K562 (cell line): ENCODE data around the gene GRIK3. TPM values are rescaled to one million over a fixed set of nuclear protein-coding genes. Genes with fewer than 3 reads are reported as not detected.

Experiments
- ATAC-seq: fragments of 200-7000 bp; cut with Tn5 transposase; 3 replicates; pipeline ENCODE4 v1.9.1; 2020; ENCODE audit warnings: moderate library complexity
- BruUV-seq: library from RNA; stranded (reverse); fragments of 400-500 nt; replicated peaks from 2 replicates; lab custom pipeline; 2021; lab: Mats Ljungman, UMichigan
- CTCF ChIA-PET: fragments of 300-600 bp; formaldehyde crosslinking; extraction: SDS; loops from one replicate; lab custom pipeline; 2021; ENCODE audit warnings: low intra/inter-chr PET ratio; lab: Yijun Ruan, JAX
- POLR2A ChIA-PET: fragments of 300-600, 350-650 bp; sonication (Branson Sonifier 250); formaldehyde crosslinking; extraction: SDS; loops from one replicate; lab custom pipeline; 2021; ENCODE audit warnings: antibody characterized with exemption, inconsistent platforms; lab: Yijun Ruan, JAX
- DNase-seq, 4 experiments: peaks; one replicate each; pipeline versions ENCODE4 v3.0.0 to v3.0.0-alpha.2; 2011 to 2018; ENCODE audit warnings: low spot score in 3 of 4, mixed read lengths in 3 of 4; ENCODE audit errors: extremely low read depth in 1 of 4
- FAIRE-seq: peaks from 2 replicates; lab custom pipeline; 2011; peaks lifted over from hg19 to GRCh38; lab: Jason Lieb, UNC
- H2AFZ ChIP-seq: 2 replicates; pipeline ENCODE4 v1.6.0; 2011; ENCODE audit warnings: low read depth, low read length, control low read depth, inconsistent platforms
- H3K27ac ChIP-seq: fragments of 200-600 bp; 3 replicates; pipeline ENCODE4 v1.8.0; 2011; ENCODE audit warnings: low read depth, mild to moderate bottlenecking, control low read depth, inconsistent platforms, low read length, moderate library complexity, mixed read lengths; ENCODE audit errors: extremely low read depth
- H3K27me3 ChIP-seq, 2 experiments: fragments of 300-600 bp in 1 of 2; 2 replicates in 1 of 2; 3 replicates in 1 of 2; pipeline versions ENCODE4 v1.6.0 to v1.8.0; 2011; ENCODE audit warnings: inconsistent platforms in 2 of 2, low read length in 2 of 2, mild to moderate bottlenecking in 1 of 2, mixed read lengths in 1 of 2, moderate library complexity in 1 of 2; ENCODE audit not compliant: control insufficient read depth in 2 of 2, insufficient read depth in 2 of 2
- H3K36me3 ChIP-seq: fragments of 300-600 bp; 3 replicates; pipeline ENCODE4 v1.8.0; 2011; ENCODE audit warnings: mild to moderate bottlenecking, low read length, inconsistent platforms; ENCODE audit not compliant: control insufficient read depth, insufficient read depth
- H3K4me1 ChIP-seq, 2 experiments: fragments of 200-600 bp in 1 of 2; replicated peaks in 1 of 2; 2 replicates in 1 of 2; 3 replicates in 1 of 2; pipeline versions ENCODE4 v1.5.1 to v1.8.0; 2011; ENCODE audit warnings: inconsistent platforms in 2 of 2, low read length in 2 of 2, mild to moderate bottlenecking in 1 of 2, mixed read lengths in 1 of 2, moderate library complexity in 1 of 2; ENCODE audit not compliant: control insufficient read depth in 2 of 2, insufficient read depth in 2 of 2
- H3K4me2 ChIP-seq: 2 replicates; pipeline ENCODE4 v1.6.1; 2011; ENCODE audit warnings: low read length, control low read depth, inconsistent platforms, mixed read lengths; ENCODE audit not compliant: insufficient read depth
- H3K4me3 ChIP-seq: fragments of 200-600 bp; sonication (generic), shearing (Covaris generic); 2 replicates; pipeline ENCODE4 v1.5.1; 2016; ENCODE audit warnings: control low read depth, inconsistent platforms
- H3K79me2 ChIP-seq: fragments of 200-600 bp; 3 replicates; pipeline ENCODE4 v1.8.0; 2011; ENCODE audit warnings: low read length, inconsistent platforms; ENCODE audit not compliant: control insufficient read depth, insufficient read depth
- H3K9ac ChIP-seq, 2 experiments: 2 replicates each; pipeline versions ENCODE4 v1.6.0 to v1.6.1; 2011; ENCODE audit warnings: low read depth in 2 of 2, low read length in 2 of 2, control low read depth in 1 of 2, inconsistent platforms in 1 of 2, mild to moderate bottlenecking in 1 of 2, mixed read lengths in 1 of 2; ENCODE audit not compliant: insufficient read depth in 1 of 2
- H3K9me1 ChIP-seq: one replicate; pipeline ENCODE4 v1.6.0; 2011; ENCODE audit warnings: inconsistent platforms, mild to moderate bottlenecking, low read length, moderate library complexity; ENCODE audit not compliant: control insufficient read depth, insufficient read depth
- H3K9me3 ChIP-seq: replicated peaks from 2 replicates; pipeline ENCODE4 v1.5.1; 2011; ENCODE audit warnings: low read depth, low read length, inconsistent platforms; ENCODE audit not compliant: control insufficient read depth, insufficient read depth
- H4K20me1 ChIP-seq: replicated peaks from 2 replicates; pipeline ENCODE4 v1.6.1; 2011; ENCODE audit warnings: low read length, inconsistent platforms, mixed read lengths; ENCODE audit not compliant: control insufficient read depth, insufficient read depth
- CEBPB ChIP-seq: fragments of 450-650 bp; IDR thresholded peaks from 2 replicates; pipeline ENCODE4 v1.6.1; 2016; ENCODE audit warnings: missing genetic modification characterization, missing compliant biosample characterization
- CEBPG ChIP-seq, 3 experiments: fragments of 200-800 bp in 1 of 3; sonication (Bioruptor generic) in 1 of 3; sonication (generic) in 1 of 3; formaldehyde crosslinking in 1 of 3; IDR thresholded peaks in 2 of 3; conservative IDR thresholded peaks in 1 of 3; 2 replicates each; pipeline versions ENCODE4 v1.6.1 to v1.8.0; 2016 to 2022; ENCODE audit warnings: missing compliant biosample characterization in 2 of 3, missing genetic modification characterization in 2 of 3, mild to moderate bottlenecking in 1 of 3, missing genetic modification reagents in 1 of 3
- KDM4B ChIP-seq, 2 experiments: fragments of 450-650 bp in 1 of 2; sonication (generic) in 1 of 2; IDR thresholded peaks; 2 replicates each; pipeline ENCODE4 v1.6.1; 2016 to 2017; ENCODE audit warnings: borderline replicate concordance in 2 of 2, antibody characterized with exemption in 1 of 2, low read depth in 1 of 2, mild to moderate bottlenecking in 1 of 2
- MCM3 ChIP-seq: fragments of 450-650 bp; IDR thresholded peaks from 2 replicates; pipeline ENCODE4 v1.6.1; 2016
- TOE1 ChIP-seq, 2 experiments: fragments of 450-650 bp in 1 of 2; sonication (generic) in 1 of 2; formaldehyde crosslinking in 1 of 2; IDR thresholded peaks; 2 replicates each; pipeline versions ENCODE4 v1.7.1 to v1.8.0; 2016 to 2022; ENCODE audit warnings: borderline replicate concordance in 2 of 2, mild to moderate bottlenecking in 2 of 2, antibody characterized with exemption in 1 of 2, inconsistent platforms in 1 of 2, low read depth in 1 of 2, missing genetic modification reagents in 1 of 2, moderate library complexity in 1 of 2
- XRCC3 ChIP-seq: fragments of 450-650 bp; IDR thresholded peaks from 2 replicates; pipeline ENCODE4 v1.6.1; 2017; ENCODE audit warnings: mild to moderate bottlenecking, moderate library complexity
- ZNF785 ChIP-seq: fragments of 250-450 bp; sonication (Bioruptor Pico); IDR thresholded peaks from 2 replicates; pipeline ENCODE4 v1.4.0; 2020; ENCODE audit warnings: mild to moderate bottlenecking
- WGBS: fragments of 100-300 bp; shearing (Covaris generic); methylation state at CpG from one replicate; pipeline ENCODE4 v1.1.6; 2016; ENCODE audit warnings: low coverage, mixed read lengths; ENCODE audit not compliant: insufficient coverage; ENCODE audit errors: missing lambda C conversion rate; 5-methylcytosine and 5-hydroxymethylcytosine counted together
- in situ Hi-C: fragments of 300-500 bp; cut with MboI; formaldehyde crosslinking; loops from 4 replicates; pipeline ENCODE4 v1.15.0; 2018; ENCODE audit warnings: inconsistent platforms, mixed read lengths
- intact Hi-C: fragments of 100-400 bp; cut with micrococcal nuclease; formaldehyde crosslinking; loops from 2 replicates; pipeline ENCODE4 v1.14.2; 2022
- polyA plus RNA-seq, 8 experiments: library from polyadenylated mRNA; depleted of rRNA in 4 of 8; stranded (reverse) in 5 of 8; unstranded in 3 of 8; fragments of >200 nt; fragmentation: Nextera tagmentation in 2 of 8; fragmentation: Illumina TruSeq in 1 of 8; extraction: Ambion mirVana in 2 of 8; extraction: Trizol in 1 of 8; gene quantifications; 2 replicates each; pipeline versions ENCODE4 v1.2.1 to v1.2.3, GENCODE V29; 2011 to 2014; ENCODE audit warnings: inconsistent platforms in 1 of 8, missing spikeins in 1 of 8
- total RNA-seq, 7 experiments: library from RNA; depleted of rRNA in 6 of 7; stranded (reverse); fragments of >200 nt in 6 of 7; fragmentation: Illumina TruSeq in 2 of 7; extraction: Trizol in 2 of 7; gene quantifications; 2 replicates each; pipeline versions ENCODE4 v1.2.1 to v1.2.3, GENCODE V29; 2011 to 2021; ENCODE audit warnings: low replicate concordance in 1 of 7
- TF ChIP-seq, protein P1 (sequence below): sonication (generic); formaldehyde crosslinking; IDR thresholded peaks from 2 replicates; pipeline ENCODE4 v1.8.0; 2023; ENCODE audit warnings: mild to moderate bottlenecking, missing genetic modification reagents
- TF ChIP-seq, protein P2 (sequence below), 2 experiments: fragments of 450-650 bp; formaldehyde crosslinking in 1 of 2; IDR thresholded peaks; 2 replicates each; pipeline versions ENCODE4 v1.4.0 to v1.6.1; 2014 to 2020; ENCODE audit warnings: mild to moderate bottlenecking in 2 of 2, borderline replicate concordance in 1 of 2, low read depth in 1 of 2

GRIK3 gene
- total and polyA plus RNA-seq, 9 of the 15 experiments (the other 6 are each of a cell fraction or from before 2014, with no cell fraction given) = not detected

DNA sequence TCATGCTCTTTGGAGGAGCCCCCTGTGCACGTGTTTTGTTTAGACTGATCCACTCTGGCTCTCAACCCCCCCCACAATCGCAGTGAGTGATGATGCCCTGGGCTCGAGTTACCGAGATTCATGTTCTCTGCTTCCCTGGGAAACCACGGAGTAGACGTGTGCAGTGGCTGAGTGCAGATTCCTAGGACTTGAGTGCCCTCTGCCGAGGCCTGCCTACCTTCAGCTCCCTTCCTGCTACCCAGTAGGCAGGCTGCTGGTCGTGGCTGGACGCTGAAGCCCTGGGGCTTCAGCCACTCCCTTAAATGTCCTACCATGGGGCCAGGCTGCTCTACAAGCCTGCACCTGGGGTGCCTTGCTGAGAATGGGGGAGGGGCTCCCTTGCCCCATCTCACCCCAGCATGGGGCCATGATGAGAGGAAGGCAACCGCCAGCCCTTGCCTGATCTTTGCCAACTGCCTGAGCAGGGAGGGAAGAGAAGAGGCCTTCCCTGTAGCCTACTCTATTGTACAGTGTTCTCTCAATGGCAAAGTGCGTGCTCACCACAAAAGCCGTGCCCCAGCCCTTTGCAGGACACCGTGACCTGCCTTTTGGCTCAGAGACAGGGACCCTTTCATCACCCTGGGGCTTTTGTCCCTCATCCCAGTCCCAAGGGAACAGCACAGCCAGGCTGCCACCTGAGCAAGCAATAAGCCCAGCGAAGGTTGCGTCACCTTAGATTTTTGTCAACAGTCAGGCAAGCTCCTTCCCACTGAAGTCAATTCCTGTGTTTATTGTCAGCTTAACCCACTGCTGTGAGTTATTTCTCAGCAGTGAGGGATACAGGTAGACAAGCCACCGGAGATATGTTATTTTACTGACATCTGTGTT, 4.1 kb upstream of the GRIK3 start:
- ATAC-seq (peak; percentile 41), DNase-seq (peak in 1 of 4 experiments; percentile 6), FAIRE-seq (no peak)
- Histone ChIP-seq H3K4me3 (no peak overlapping the region), H3K27me3 (peaks cover 10 to 46% of the 10 kb centered on the region in 2 experiments; a peak in 4 of 5 replicates), H4K20me1 (peaks cover 29% of the 10 kb centered on the region), H3K4me1 (peaks cover 0 to 28% of the 10 kb centered on the region in 2 experiments; a peak in 3 of 5 replicates), H3K36me3 (no peaks in the 10 kb centered on the region), H3K9ac (peak overlapping the region in 1 of 2 experiments; percentile 17; a peak in 1 of 4 replicates), H3K9me1 (no peaks in the 10 kb centered on the region), H3K9me3 (no peaks in the 10 kb centered on the region), H3K4me2 (no peak overlapping the region), H3K79me2 (no peaks in the 10 kb centered on the region), H2AFZ (no peak overlapping the region), H3K27ac (no peak overlapping the region)
- BruUV-seq = no TSS peak
- CTCF ChIA-PET = no interaction called here
- WGBS = 3% methylated on average over 16 of the region's 16 CpGs
- intact Hi-C loops = no loop called here
- in situ Hi-C loops = no loop called here
- POLR2A ChIA-PET = no interaction called here
- no peak for TF ChIP-seq KDM4B (IDR thresholded peaks at IDR 0.05; ENCODE audit: borderline replicate concordance in 2 of 2, low read depth in 1 of 2)
- TF ChIP-seq, protein P1, sequence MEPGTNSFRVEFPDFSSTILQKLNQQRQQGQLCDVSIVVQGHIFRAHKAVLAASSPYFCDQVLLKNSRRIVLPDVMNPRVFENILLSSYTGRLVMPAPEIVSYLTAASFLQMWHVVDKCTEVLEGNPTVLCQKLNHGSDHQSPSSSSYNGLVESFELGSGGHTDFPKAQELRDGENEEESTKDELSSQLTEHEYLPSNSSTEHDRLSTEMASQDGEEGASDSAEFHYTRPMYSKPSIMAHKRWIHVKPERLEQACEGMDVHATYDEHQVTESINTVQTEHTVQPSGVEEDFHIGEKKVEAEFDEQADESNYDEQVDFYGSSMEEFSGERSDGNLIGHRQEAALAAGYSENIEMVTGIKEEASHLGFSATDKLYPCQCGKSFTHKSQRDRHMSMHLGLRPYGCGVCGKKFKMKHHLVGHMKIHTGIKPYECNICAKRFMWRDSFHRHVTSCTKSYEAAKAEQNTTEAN (CRISPR knock-in tag) = no peak
- no peak for TF ChIP-seq XRCC3
- TF ChIP-seq CEBPG (CRISPR knock-in tag; IDR thresholded peaks at IDR 0.05) = no peak
- peak; percentile 41 to 53; a peak in 3 of 4 replicates for TF ChIP-seq CEBPG (tag; conservative IDR thresholded peaks at IDR 0.05 in 1 of 2, IDR thresholded peaks at IDR 0.05 in 1 of 2)
- TF ChIP-seq MCM3 = no peak
- peak; percentile 57 for TF ChIP-seq CEBPB (tag)
- TF ChIP-seq, protein P2, sequence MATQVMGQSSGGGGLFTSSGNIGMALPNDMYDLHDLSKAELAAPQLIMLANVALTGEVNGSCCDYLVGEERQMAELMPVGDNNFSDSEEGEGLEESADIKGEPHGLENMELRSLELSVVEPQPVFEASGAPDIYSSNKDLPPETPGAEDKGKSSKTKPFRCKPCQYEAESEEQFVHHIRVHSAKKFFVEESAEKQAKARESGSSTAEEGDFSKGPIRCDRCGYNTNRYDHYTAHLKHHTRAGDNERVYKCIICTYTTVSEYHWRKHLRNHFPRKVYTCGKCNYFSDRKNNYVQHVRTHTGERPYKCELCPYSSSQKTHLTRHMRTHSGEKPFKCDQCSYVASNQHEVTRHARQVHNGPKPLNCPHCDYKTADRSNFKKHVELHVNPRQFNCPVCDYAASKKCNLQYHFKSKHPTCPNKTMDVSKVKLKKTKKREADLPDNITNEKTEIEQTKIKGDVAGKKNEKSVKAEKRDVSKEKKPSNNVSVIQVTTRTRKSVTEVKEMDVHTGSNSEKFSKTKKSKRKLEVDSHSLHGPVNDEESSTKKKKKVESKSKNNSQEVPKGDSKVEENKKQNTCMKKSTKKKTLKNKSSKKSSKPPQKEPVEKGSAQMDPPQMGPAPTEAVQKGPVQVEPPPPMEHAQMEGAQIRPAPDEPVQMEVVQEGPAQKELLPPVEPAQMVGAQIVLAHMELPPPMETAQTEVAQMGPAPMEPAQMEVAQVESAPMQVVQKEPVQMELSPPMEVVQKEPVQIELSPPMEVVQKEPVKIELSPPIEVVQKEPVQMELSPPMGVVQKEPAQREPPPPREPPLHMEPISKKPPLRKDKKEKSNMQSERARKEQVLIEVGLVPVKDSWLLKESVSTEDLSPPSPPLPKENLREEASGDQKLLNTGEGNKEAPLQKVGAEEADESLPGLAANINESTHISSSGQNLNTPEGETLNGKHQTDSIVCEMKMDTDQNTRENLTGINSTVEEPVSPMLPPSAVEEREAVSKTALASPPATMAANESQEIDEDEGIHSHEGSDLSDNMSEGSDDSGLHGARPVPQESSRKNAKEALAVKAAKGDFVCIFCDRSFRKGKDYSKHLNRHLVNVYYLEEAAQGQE (IDR thresholded peaks at IDR 0.05; ENCODE audit: borderline replicate concordance) = peak; percentile 11; the same call in 1 of the 2 replicates
- TF ChIP-seq, protein P2 (CRISPR knock-in tag; IDR thresholded peaks at IDR 0.05; ENCODE audit: low read depth) = no peak
- TF ChIP-seq TOE1 (IDR thresholded peaks at IDR 0.05; ENCODE audit: borderline replicate concordance) = no peak
- no peak for TF ChIP-seq TOE1 (CRISPR knock-in tag; IDR thresholded peaks at IDR 0.05; ENCODE audit: borderline replicate concordance, low read depth)
- TF ChIP-seq ZNF785 (CRISPR knock-in tag) = no peak
